ENCODE measurements around the gene SHB.

DNA sequence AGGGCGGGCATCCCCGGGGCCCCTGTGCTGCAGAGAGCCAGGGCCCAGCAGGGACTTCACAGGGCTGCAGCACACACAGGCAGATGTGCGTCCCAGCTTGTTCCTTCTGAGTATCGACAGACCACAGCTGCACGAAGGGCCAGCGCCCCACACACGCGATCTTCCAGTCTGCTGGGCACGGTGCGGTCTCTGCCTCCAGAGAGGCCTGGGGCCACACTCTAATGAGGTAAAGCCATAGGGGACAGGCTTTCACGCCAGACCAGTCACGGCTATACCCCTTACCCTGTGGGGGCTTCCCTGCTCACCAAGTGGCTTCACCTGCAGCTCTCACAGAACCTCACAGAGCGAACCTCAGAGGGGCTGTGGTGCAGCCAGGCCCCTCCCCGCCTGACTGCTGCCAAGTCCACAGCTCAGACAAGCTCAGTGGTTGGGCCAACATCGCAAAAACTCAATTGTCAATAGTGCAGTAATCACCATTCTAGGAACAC, 82.2 kb downstream of the SHB start:
- TF ChIP-seq, protein P1, sequence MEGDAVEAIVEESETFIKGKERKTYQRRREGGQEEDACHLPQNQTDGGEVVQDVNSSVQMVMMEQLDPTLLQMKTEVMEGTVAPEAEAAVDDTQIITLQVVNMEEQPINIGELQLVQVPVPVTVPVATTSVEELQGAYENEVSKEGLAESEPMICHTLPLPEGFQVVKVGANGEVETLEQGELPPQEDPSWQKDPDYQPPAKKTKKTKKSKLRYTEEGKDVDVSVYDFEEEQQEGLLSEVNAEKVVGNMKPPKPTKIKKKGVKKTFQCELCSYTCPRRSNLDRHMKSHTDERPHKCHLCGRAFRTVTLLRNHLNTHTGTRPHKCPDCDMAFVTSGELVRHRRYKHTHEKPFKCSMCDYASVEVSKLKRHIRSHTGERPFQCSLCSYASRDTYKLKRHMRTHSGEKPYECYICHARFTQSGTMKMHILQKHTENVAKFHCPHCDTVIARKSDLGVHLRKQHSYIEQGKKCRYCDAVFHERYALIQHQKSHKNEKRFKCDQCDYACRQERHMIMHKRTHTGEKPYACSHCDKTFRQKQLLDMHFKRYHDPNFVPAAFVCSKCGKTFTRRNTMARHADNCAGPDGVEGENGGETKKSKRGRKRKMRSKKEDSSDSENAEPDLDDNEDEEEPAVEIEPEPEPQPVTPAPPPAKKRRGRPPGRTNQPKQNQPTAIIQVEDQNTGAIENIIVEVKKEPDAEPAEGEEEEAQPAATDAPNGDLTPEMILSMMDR (IDR thresholded peaks at IDR 0.05; ENCODE audit: low read length) = no peak
- no peak for TF ChIP-seq EZH2phosphoT487 (IDR thresholded peaks at IDR 0.05; ENCODE audit: low read length)
